PC-3 (cell line): ENCODE measurements around the gene LYSET. TPM values are rescaled to one million over a fixed set of nuclear protein-coding genes. Genes with fewer than 3 reads are reported as not detected.

ENCODE experiments used
- ATAC-seq: fragments of 200-7000 bp; cut with Tn5 transposase; 2 replicates; pipeline ENCODE4 v1.9.1; 2020; ENCODE audit warnings: mild to moderate bottlenecking, moderate library complexity
- BruUV-seq: library from RNA; stranded (reverse); fragments of 400-500 nt; replicated peaks from 2 replicates; lab custom pipeline; 2021; lab: Mats Ljungman, UMichigan
- CTCF ChIA-PET: fragments of 300-600 bp; sonication (Branson Sonifier 250); formaldehyde crosslinking; loops from one replicate; lab custom pipeline; 2022; ENCODE audit warnings: antibody characterized with exemption; lab: Charles Lee
- POLR2A ChIA-PET: fragments of 300-600 bp; sonication (Branson Sonifier 250); formaldehyde crosslinking; loops from one replicate; lab custom pipeline; 2022; ENCODE audit warnings: antibody characterized with exemption; ENCODE audit not compliant: unreplicated experiment; lab: Charles Lee
- DNase-seq: peaks from one replicate; pipeline ENCODE4 v3.0.0-alpha.2; 2015
- H2AFZ ChIP-seq: fragments of 300-600 bp; sonication (generic); 2 replicates; pipeline ENCODE4 v1.6.0; 2016; ENCODE audit warnings: antibody characterized with exemption, low read length
- H3F3A ChIP-seq: fragments of 300-600 bp; sonication (generic); one replicate; pipeline ENCODE4 v1.6.0; 2017; ENCODE audit warnings: antibody characterized with exemption, low read length, control low read depth, mild to moderate bottlenecking; ENCODE audit not compliant: unreplicated experiment
- H3K27ac ChIP-seq: fragments of 300-600 bp; sonication (generic); 2 replicates; pipeline ENCODE4 v1.5.1; 2016; ENCODE audit warnings: mild to moderate bottlenecking, low read length
- H3K27me3 ChIP-seq: fragments of 300-600 bp; sonication (generic); 2 replicates; pipeline ENCODE4 v1.6.1; 2016; ENCODE audit warnings: low read length, mixed read lengths
- H3K36me3 ChIP-seq: fragments of 300-600 bp; sonication (generic); 2 replicates; pipeline ENCODE4 v1.6.1; 2016; ENCODE audit warnings: low read depth, mixed run types, low read length, mixed read lengths
- H3K4me1 ChIP-seq: fragments of 300-600 bp; sonication (generic); 2 replicates; pipeline ENCODE4 v1.5.1; 2016; ENCODE audit warnings: low read length; ENCODE audit not compliant: insufficient read depth
- H3K4me2 ChIP-seq: fragments of 300-600 bp; sonication (generic); 2 replicates; pipeline ENCODE4 v1.6.0; 2016; ENCODE audit warnings: low read length
- H3K4me3 ChIP-seq: fragments of 300-600 bp; sonication (generic); 2 replicates; pipeline ENCODE4 v1.5.1; 2016; ENCODE audit warnings: mild to moderate bottlenecking, low read length, mixed read lengths
- H3K79me2 ChIP-seq: fragments of 300-600 bp; sonication (generic); 2 replicates; pipeline ENCODE4 v1.6.1; 2017; ENCODE audit warnings: low read length, mixed read lengths
- H3K9ac ChIP-seq: fragments of 300-600 bp; sonication (generic); 2 replicates; pipeline ENCODE4 v1.6.0; 2016; ENCODE audit warnings: mild to moderate bottlenecking, low read length
- H3K9me2 ChIP-seq: fragments of 300-600 bp; sonication (generic); replicated peaks from 2 replicates; pipeline ENCODE4 v1.6.1; 2016; ENCODE audit warnings: mixed run types, low read length, mixed read lengths
- H3K9me3 ChIP-seq: fragments of 300-600 bp; sonication (generic); 2 replicates; pipeline ENCODE4 v1.6.1; 2016; ENCODE audit warnings: low read length, mixed read lengths
- H4K20me1 ChIP-seq: fragments of 300-600 bp; sonication (generic); 2 replicates; pipeline ENCODE4 v1.6.1; 2016; ENCODE audit warnings: low read length, mixed read lengths
- EZH2 ChIP-seq: fragments of 300-600 bp; sonication (generic); IDR thresholded peaks from one replicate; pipeline ENCODE4 v1.6.1; 2017; ENCODE audit warnings: antibody characterized with exemption, mild to moderate bottlenecking, low read length; ENCODE audit not compliant: unreplicated experiment
- EZH2phosphoT487 ChIP-seq: fragments of 300-600 bp; sonication (generic); IDR thresholded peaks from 2 replicates; pipeline ENCODE4 v1.6.1; 2018; ENCODE audit warnings: mild to moderate bottlenecking, antibody characterized with exemption, low read length, borderline replicate concordance
- intact Hi-C: fragments of 100-400 bp; cut with micrococcal nuclease; formaldehyde crosslinking; loops from 2 replicates; pipeline ENCODE4 v1.9.0; 2023
- total RNA-seq: library from RNA; depleted of rRNA; stranded (reverse); fragments of >200 nt; gene quantifications from 2 replicates; pipeline ENCODE4 v1.2.3, GENCODE V29; 2014
- TF ChIP-seq, protein P1 (sequence below): fragments of 300-600 bp; sonication (generic); conservative IDR thresholded peaks from 2 replicates; pipeline ENCODE4 v1.5.1; 2017; ENCODE audit warnings: antibody characterized with exemption, low read depth, mild to moderate bottlenecking, low read length

Gene LYSET
- total RNA-seq, 1 experiment from 2014 or later: 11.5 TPM

DNA sequence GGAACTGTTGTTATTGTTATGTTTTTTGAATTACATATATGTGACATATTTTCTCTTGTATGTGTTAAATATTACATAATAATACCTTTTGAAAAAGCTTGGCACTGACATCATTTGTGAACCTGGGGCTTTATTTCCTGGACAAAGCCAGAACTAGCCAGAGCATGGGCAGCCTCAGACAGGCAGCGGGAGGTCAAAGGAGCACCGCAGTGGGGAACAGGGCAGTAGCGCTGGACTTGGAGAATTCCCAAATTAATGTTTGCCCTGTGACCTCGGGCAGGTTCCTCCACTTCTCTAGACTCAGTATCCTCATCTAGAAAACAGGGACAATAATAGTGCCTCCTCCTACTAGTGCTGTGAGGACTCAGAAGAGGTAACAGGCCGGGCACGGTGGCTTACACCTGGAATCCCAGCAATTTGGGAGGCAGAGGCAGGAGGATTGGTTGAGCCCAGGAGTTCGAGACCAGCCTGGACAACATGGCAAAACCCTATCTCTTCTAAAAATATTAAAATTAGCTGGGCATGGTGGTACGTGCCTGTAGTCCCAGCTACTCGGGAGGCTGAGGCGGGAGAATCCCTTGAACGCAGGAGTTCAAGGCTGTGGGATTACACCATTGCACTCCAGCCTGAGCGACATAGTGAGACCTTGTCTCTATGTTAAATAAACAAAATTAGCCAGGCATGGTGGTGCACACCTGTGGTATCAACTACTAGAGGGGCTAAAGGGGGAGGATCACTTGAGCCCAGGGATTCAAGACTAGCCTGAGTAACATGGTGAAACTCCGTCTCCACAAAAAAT lies 42.1 kb upstream of the LYSET start:
- no peaks in the 10 kb centered on the region for H3K27me3 ChIP-seq
- H3F3A ChIP-seq: no peaks in the 10 kb centered on the region
- no TSS peak for BruUV-seq
- intact Hi-C loops: no loop called here
- no peak overlapping the region for H3K4me2 ChIP-seq
- CTCF ChIA-PET: no interaction called here
- H4K20me1 ChIP-seq: no peaks in the 10 kb centered on the region
- POLR2A ChIA-PET: no interaction called here
- DNase-seq: no peak
- no peaks in the 10 kb centered on the region for H3K9me2 ChIP-seq
- H2AFZ ChIP-seq: no peak overlapping the region
- ATAC-seq: no peak
- H3K9me3 ChIP-seq: no peaks in the 10 kb centered on the region
- no peaks in the 10 kb centered on the region; the same call in 1 of the 2 replicates for H3K4me1 ChIP-seq
- H3K79me2 ChIP-seq: no peaks in the 10 kb centered on the region
- no peak overlapping the region for H3K27ac ChIP-seq
- no peak overlapping the region for H3K9ac ChIP-seq
- H3K4me3 ChIP-seq: no peak overlapping the region
- TF ChIP-seq EZH2 (no peak), EZH2phosphoT487 (no peak)
- TF ChIP-seq, protein P1, sequence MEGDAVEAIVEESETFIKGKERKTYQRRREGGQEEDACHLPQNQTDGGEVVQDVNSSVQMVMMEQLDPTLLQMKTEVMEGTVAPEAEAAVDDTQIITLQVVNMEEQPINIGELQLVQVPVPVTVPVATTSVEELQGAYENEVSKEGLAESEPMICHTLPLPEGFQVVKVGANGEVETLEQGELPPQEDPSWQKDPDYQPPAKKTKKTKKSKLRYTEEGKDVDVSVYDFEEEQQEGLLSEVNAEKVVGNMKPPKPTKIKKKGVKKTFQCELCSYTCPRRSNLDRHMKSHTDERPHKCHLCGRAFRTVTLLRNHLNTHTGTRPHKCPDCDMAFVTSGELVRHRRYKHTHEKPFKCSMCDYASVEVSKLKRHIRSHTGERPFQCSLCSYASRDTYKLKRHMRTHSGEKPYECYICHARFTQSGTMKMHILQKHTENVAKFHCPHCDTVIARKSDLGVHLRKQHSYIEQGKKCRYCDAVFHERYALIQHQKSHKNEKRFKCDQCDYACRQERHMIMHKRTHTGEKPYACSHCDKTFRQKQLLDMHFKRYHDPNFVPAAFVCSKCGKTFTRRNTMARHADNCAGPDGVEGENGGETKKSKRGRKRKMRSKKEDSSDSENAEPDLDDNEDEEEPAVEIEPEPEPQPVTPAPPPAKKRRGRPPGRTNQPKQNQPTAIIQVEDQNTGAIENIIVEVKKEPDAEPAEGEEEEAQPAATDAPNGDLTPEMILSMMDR: no peak
- no peaks in the 10 kb centered on the region for H3K36me3 ChIP-seq

DNA sequence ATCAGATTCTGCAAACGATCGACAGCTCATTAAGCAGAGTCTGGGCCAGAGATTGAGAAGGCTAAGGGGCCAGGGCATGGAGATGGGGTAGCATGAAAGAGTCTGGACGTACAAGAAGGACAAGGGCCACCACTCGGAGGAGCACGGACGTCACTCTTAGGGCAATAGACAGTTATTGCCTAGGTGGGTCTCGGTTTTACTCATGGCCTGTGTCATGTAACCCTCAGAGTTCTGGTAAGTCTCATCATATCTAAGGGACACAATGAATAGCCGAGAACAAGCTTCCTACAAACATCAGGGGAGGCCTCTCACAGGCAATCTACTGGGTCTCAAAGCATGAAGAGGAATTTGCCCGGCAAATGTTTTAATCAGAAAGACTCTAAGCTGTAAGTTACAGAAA lies 39.0 kb upstream of the LYSET start:
- no peaks in the 10 kb centered on the region for H3K4me1 ChIP-seq
- no peak overlapping the region for H3K4me3 ChIP-seq
- no peaks in the 10 kb centered on the region for H3K79me2 ChIP-seq
- intact Hi-C loops: no loop called here
- ChIA-PET POLR2A (no interaction called here), CTCF (no interaction called here)
- DNase-seq (no peak), ATAC-seq (no peak)
- BruUV-seq: no TSS peak
- H2AFZ ChIP-seq: no peak overlapping the region
- no peaks in the 10 kb centered on the region for H3K27me3 ChIP-seq
- H3K9me2 ChIP-seq: no peaks in the 10 kb centered on the region
- H4K20me1 ChIP-seq: no peaks in the 10 kb centered on the region
- H3F3A ChIP-seq: no peaks in the 10 kb centered on the region
- no peaks in the 10 kb centered on the region for H3K36me3 ChIP-seq
- TF ChIP-seq, protein P1: no peak
- TF ChIP-seq EZH2 (no peak), EZH2phosphoT487 (no peak)
- H3K9me3 ChIP-seq: no peaks in the 10 kb centered on the region
- no peak overlapping the region for H3K27ac ChIP-seq
- no peak overlapping the region for H3K9ac ChIP-seq
- no peak overlapping the region for H3K4me2 ChIP-seq

DNA sequence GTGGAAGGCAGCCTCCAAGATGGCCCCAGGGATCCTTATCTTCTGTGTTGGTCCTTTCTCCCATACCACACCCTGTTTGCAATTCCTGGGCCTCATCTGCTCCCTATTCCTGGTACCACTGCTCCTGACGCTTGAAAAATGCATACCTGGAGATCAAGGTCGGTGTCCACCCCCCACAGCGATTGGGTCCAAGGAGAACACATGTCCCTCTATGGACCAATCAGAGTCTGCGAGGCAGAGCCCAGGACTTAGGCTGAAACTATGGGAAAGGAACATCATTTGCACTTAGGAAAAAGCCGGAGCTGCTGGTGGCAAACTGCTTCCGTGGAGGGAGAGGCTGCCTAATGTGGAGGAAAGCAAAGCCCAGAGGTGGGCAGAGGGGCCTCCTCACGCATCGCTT lies 36.1 kb upstream of the LYSET start:
- no peak for DNase-seq
- Histone ChIP-seq H3K9ac (no peak overlapping the region), H4K20me1 (no peaks in the 10 kb centered on the region), H3K36me3 (no peaks in the 10 kb centered on the region), H3K9me2 (no peaks in the 10 kb centered on the region), H2AFZ (no peak overlapping the region), H3K9me3 (no peaks in the 10 kb centered on the region), H3K4me2 (no peak overlapping the region), H3K27ac (no peak overlapping the region), H3K79me2 (no peaks in the 10 kb centered on the region), H3F3A (no peaks in the 10 kb centered on the region), H3K4me1 (no peaks in the 10 kb centered on the region), H3K27me3 (no peaks in the 10 kb centered on the region), H3K4me3 (no peak overlapping the region)
- BruUV-seq: no TSS peak
- ATAC-seq: no peak
- CTCF ChIA-PET: no interaction called here
- intact Hi-C loops: no loop called here
- POLR2A ChIA-PET: no interaction called here
- TF ChIP-seq, protein P1: no peak
- TF ChIP-seq EZH2 (no peak), EZH2phosphoT487 (no peak)
